ENCODE measurements around the gene MAGOH. TPM values are rescaled to one million over a fixed set of nuclear protein-coding genes. Genes with fewer than 3 reads are reported as not detected.

Gene MAGOH
- total and polyA plus RNA-seq, 2 experiments from 2014 or later = 21.9 to 34.3 TPM

DNA sequence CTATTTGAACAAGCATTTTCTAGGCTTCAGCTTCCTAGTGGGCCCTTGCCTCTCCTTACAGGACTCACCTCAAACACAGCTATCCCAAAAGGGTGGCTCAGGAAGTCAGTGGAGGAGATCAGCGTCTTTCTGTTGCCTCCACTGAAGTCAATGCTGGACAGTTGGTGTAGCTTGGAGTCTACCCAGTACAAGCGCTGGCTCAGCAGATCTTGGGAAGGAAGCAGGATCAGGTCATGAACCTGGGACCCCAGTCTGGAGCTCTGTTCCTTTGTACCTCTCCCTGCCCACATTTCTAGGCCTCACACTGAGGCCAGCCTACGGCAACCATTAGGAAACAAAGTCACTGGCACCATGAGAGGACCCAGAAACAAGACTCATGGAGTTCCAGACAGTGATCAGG lies 23.7 kb upstream of the MAGOH start:
- Histone ChIP-seq H3F3A (ENCODE audit: insufficient read depth) (no peaks in the 10 kb centered on the region), H3K79me2 (ENCODE audit: insufficient read depth) (no peaks in the 10 kb centered on the region), H3K9me3 (ENCODE audit: low read depth) (no peaks in the 10 kb centered on the region), H3K36me3 (ENCODE audit: low read depth) (no peaks in the 10 kb centered on the region), H3K27ac (no peak overlapping the region), H3K9ac (no peak overlapping the region), H3K4me1 (ENCODE audit: insufficient read depth) (peaks cover 5% of the 10 kb centered on the region; the same call in 1 of the 2 replicates), H3K4me3 (no peak overlapping the region), H2AFZ (no peak overlapping the region), H3K4me2 (ENCODE audit: unreplicated experiment) (no peak overlapping the region), H3K9me2 (ENCODE audit: insufficient read depth) (no peaks in the 10 kb centered on the region), H4K20me1 (ENCODE audit: insufficient read depth) (no peaks in the 10 kb centered on the region), H3K27me3 (replicated peaks; ENCODE audit: insufficient read depth) (no peaks in the 10 kb centered on the region)
- in situ Hi-C loops (cut with MboI) = no loop called here
- 92 to 98% methylated on average over 3 of the region's 3 CpGs for WGBS, 2 experiments (ENCODE audit: low coverage in 1 of 2, low lambda C conversion rate in 2 of 2, missing lambda C conversion rate in 2 of 2)
- DNase-seq = no peak
- TF ChIP-seq EZH2phosphoT487 (IDR thresholded peaks at IDR 0.05; ENCODE audit: insufficient read depth, low read depth) (no peak), EZH2 (IDR thresholded peaks at IDR 0.05; ENCODE audit: insufficient read depth, poor library complexity, severe bottlenecking) (no peak)

DNA sequence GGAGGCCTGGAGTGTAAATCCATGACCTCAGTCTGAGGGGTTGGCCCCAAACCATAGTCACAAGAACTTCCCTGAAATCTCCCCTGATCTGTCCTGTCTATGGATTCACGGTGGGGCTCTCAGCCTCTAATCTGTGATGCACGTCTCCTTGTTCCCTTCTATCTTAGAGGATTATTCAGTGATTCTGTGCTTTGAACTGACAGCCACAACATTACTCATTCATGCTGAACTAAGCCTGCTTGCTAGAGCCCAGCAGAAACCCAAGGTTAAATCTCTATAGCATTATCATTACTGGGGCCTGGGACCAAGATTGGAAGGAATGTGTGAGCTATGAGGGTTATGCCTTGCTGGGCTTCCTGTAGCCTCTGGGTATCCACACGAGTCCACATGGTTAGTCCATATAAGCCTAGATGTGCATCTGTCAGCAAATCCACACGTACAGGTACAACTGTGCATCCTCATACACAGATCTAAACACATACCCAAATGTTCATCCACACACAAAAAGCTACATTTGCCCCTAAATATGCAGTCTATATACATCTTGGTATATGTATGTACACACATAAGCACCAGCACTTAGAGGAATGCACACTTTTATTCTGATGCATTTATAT lies 22.4 kb upstream of the MAGOH start:
- H3K4me1 ChIP-seq (ENCODE audit: insufficient read depth) = peaks cover 5% of the 10 kb centered on the region; the same call in 1 of the 2 replicates
- no peaks in the 10 kb centered on the region for H3K9me2 ChIP-seq (ENCODE audit: insufficient read depth)
- no peak overlapping the region for H2AFZ ChIP-seq
- no peak overlapping the region for H3K4me2 ChIP-seq (ENCODE audit: unreplicated experiment)
- in situ Hi-C loops (cut with MboI) = no loop called here
- no peaks in the 10 kb centered on the region for H3K27me3 ChIP-seq (replicated peaks; ENCODE audit: insufficient read depth)
- no peak overlapping the region for H3K27ac ChIP-seq
- H3K79me2 ChIP-seq (ENCODE audit: insufficient read depth) = no peaks in the 10 kb centered on the region
- no peak overlapping the region for H3K9ac ChIP-seq
- no peaks in the 10 kb centered on the region for H3F3A ChIP-seq (ENCODE audit: insufficient read depth)
- no peak overlapping the region for H3K4me3 ChIP-seq
- 84 to 93% methylated on average over 4 of the region's 4 CpGs for WGBS, 2 experiments (ENCODE audit: low coverage in 1 of 2, low lambda C conversion rate in 2 of 2, missing lambda C conversion rate in 2 of 2)
- H4K20me1 ChIP-seq (ENCODE audit: insufficient read depth) = no peaks in the 10 kb centered on the region
- H3K9me3 ChIP-seq (ENCODE audit: low read depth) = no peaks in the 10 kb centered on the region
- H3K36me3 ChIP-seq (ENCODE audit: low read depth) = no peaks in the 10 kb centered on the region
- TF ChIP-seq EZH2 (IDR thresholded peaks at IDR 0.05; ENCODE audit: insufficient read depth, poor library complexity, severe bottlenecking) (no peak), EZH2phosphoT487 (IDR thresholded peaks at IDR 0.05; ENCODE audit: insufficient read depth, low read depth) (no peak)
- DNase-seq = no peak

DNA sequence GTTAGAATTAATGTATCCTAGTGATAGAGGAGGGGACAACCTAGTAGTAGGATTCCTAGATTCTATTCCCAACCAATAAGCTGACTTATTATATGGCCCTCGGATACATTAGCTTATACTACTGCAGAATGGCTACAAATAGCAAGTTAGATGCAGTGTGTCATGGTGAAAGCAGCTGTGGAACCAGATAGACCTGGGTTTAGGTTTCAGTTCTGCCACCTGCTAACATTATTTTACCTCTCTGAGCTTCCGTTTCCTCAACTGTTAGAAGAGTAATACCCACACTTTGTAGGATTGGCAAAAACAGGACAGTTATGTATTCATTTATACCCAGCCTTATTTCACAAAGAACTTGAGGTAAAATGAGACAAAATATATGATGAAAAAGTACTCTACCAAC lies 21.6 kb upstream of the MAGOH start:
- no peak overlapping the region for H3K4me2 ChIP-seq (ENCODE audit: unreplicated experiment)
- H3F3A ChIP-seq (ENCODE audit: insufficient read depth) = no peaks in the 10 kb centered on the region
- H3K9ac ChIP-seq = no peak overlapping the region
- 92 to 97% methylated on average over 2 of the region's 2 CpGs for WGBS, 2 experiments (ENCODE audit: low coverage in 1 of 2, low lambda C conversion rate in 2 of 2, missing lambda C conversion rate in 2 of 2)
- TF ChIP-seq EZH2phosphoT487 (IDR thresholded peaks at IDR 0.05; ENCODE audit: insufficient read depth, low read depth) (no peak), EZH2 (IDR thresholded peaks at IDR 0.05; ENCODE audit: insufficient read depth, poor library complexity, severe bottlenecking) (no peak)
- H3K79me2 ChIP-seq (ENCODE audit: insufficient read depth) = no peaks in the 10 kb centered on the region
- no peak overlapping the region for H3K27ac ChIP-seq
- no peak for DNase-seq
- in situ Hi-C loops (cut with MboI) = no loop called here
- peaks cover 5% of the 10 kb centered on the region; the same call in 1 of the 2 replicates for H3K4me1 ChIP-seq (ENCODE audit: insufficient read depth)
- H3K36me3 ChIP-seq (ENCODE audit: low read depth) = no peaks in the 10 kb centered on the region
- no peak overlapping the region for H3K4me3 ChIP-seq
- H4K20me1 ChIP-seq (ENCODE audit: insufficient read depth) = no peaks in the 10 kb centered on the region
- H3K27me3 ChIP-seq (replicated peaks; ENCODE audit: insufficient read depth) = no peaks in the 10 kb centered on the region
- no peaks in the 10 kb centered on the region for H3K9me2 ChIP-seq (ENCODE audit: insufficient read depth)
- no peaks in the 10 kb centered on the region for H3K9me3 ChIP-seq (ENCODE audit: low read depth)
- H2AFZ ChIP-seq = no peak overlapping the region

DNA sequence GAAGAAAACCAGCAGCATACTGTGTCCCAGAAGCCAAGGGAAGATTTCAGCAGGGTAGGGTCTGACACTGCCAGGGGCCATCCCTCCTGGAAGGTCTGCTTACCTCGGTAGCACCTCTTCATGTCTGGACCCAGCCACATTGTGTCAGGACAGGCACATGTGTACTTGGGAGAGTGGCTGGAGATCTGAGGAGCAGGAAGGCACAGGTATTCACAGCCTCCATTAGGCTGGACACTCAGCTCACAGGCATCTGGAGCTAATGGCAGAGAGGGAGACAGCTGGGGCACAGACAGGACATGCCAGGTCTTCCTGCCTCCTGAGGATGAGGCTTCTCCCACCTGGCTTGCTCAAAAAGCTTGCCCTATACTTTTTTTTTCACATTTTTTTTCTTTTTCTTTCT lies 19.9 kb upstream of the MAGOH start:
- H3K36me3 ChIP-seq (ENCODE audit: low read depth) = no peaks in the 10 kb centered on the region
- H3K4me2 ChIP-seq (ENCODE audit: unreplicated experiment) = no peak overlapping the region
- H3F3A ChIP-seq (ENCODE audit: insufficient read depth) = peaks cover 5% of the 10 kb centered on the region; the same call in 1 of the 2 replicates

More for the DNA sequence above, 19.9 kb upstream of the MAGOH start:
- H3K27me3 ChIP-seq (replicated peaks; ENCODE audit: insufficient read depth) = no peaks in the 10 kb centered on the region
- H3K79me2 ChIP-seq (ENCODE audit: insufficient read depth) = no peaks in the 10 kb centered on the region
- WGBS, 2 experiments (ENCODE audit: low coverage in 1 of 2, low lambda C conversion rate in 2 of 2, missing lambda C conversion rate in 2 of 2) = 58 to 63% methylated on average over 1 of the region's 1 CpG
- in situ Hi-C loops (cut with MboI) = no loop called here
- H3K4me3 ChIP-seq = no peak overlapping the region
- no peaks in the 10 kb centered on the region for H3K9me3 ChIP-seq (ENCODE audit: low read depth)
- TF ChIP-seq EZH2phosphoT487 (IDR thresholded peaks at IDR 0.05; ENCODE audit: insufficient read depth, low read depth) = no peak
- TF ChIP-seq EZH2 (IDR thresholded peaks at IDR 0.05; ENCODE audit: insufficient read depth, poor library complexity, severe bottlenecking) = no peak
- H4K20me1 ChIP-seq (ENCODE audit: insufficient read depth) = no peaks in the 10 kb centered on the region
- H3K4me1 ChIP-seq (ENCODE audit: insufficient read depth) = peaks cover 16% of the 10 kb centered on the region; the same call in 1 of the 2 replicates
- DNase-seq = no peak
- no peak overlapping the region for H3K9ac ChIP-seq
- H3K9me2 ChIP-seq (ENCODE audit: insufficient read depth) = no peaks in the 10 kb centered on the region
- H3K27ac ChIP-seq = no peak overlapping the region
- no peak overlapping the region for H2AFZ ChIP-seq

Data from GM23248 (cell line).